ENCODE results near the gene ACOXL. TPM values are rescaled to one million over a fixed set of nuclear protein-coding genes. Genes with fewer than 3 reads are reported as not detected.
A peak's percentile ranks its signal among the peaks of the same experiment; 100 is the strongest.

Gene ACOXL
- total and polyA plus RNA-seq, 10 of the 15 experiments (the other 5 are each of a cell fraction or from before 2014, with no cell fraction given), result 0.05 to 1.3 (median 0.71) TPM

DNA sequence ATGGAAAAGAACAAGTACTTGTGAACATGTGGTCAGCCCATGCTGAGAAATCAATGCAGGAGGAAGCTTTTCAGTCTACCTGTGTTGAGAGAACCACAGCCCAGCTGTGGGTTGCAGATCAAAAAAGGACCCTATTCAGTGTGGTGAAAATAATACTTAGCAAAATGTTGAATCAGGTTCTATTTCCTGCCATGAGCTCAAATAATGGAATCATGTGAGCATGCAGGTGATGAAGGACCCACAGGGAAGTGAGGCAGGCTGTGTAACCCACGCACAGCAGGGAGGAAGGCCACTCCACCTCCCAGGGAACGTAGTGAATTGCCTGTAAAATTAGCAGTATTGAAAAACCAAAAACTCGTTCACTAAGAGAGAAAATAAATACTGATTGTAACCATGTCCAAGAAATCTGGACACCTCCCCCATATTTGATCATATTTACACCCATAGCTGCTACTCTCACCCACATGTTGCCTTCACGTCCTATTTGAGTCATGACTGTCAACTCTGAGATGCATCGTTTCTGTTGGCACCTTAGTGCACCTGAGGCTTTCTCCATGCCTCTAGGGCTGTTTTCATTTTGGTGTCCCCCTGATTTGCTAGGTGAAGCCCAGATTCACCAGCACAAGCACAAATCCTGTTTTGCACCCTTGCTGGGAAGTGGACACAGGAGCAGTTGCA, 367.9 kb downstream of the ACOXL start:
- DNase-seq (ENCODE audit: low read depth, low spot score) (no peak), FAIRE-seq (no peak), ATAC-seq (peak; percentile 70)
- H3K4me1 ChIP-seq (ENCODE audit: control insufficient read depth, insufficient read depth, low read length), result peaks cover 9% of the 10 kb centered on the region
- TF ChIP-seq YBX1 (IDR thresholded peaks at IDR 0.05) (no peak), STAT3 (IDR thresholded peaks at IDR 0.05; ENCODE audit: low read depth, low read length) (no peak), SPI1 (IDR thresholded peaks at IDR 0.05; ENCODE audit: borderline replicate concordance, insufficient read depth, low read depth, low read length) (peak; percentile 10; the same call in 1 of the 2 replicates), HDAC6 (IDR thresholded peaks at IDR 0.05; ENCODE audit: unreplicated experiment) (no peak), SMARCA5 (IDR thresholded peaks at IDR 0.05) (peak; percentile 34; the same call in 1 of the 2 replicates), CBX5 (IDR thresholded peaks at IDR 0.05; ENCODE audit: low read depth) (no peak)
- TF ChIP-seq, protein P1, sequence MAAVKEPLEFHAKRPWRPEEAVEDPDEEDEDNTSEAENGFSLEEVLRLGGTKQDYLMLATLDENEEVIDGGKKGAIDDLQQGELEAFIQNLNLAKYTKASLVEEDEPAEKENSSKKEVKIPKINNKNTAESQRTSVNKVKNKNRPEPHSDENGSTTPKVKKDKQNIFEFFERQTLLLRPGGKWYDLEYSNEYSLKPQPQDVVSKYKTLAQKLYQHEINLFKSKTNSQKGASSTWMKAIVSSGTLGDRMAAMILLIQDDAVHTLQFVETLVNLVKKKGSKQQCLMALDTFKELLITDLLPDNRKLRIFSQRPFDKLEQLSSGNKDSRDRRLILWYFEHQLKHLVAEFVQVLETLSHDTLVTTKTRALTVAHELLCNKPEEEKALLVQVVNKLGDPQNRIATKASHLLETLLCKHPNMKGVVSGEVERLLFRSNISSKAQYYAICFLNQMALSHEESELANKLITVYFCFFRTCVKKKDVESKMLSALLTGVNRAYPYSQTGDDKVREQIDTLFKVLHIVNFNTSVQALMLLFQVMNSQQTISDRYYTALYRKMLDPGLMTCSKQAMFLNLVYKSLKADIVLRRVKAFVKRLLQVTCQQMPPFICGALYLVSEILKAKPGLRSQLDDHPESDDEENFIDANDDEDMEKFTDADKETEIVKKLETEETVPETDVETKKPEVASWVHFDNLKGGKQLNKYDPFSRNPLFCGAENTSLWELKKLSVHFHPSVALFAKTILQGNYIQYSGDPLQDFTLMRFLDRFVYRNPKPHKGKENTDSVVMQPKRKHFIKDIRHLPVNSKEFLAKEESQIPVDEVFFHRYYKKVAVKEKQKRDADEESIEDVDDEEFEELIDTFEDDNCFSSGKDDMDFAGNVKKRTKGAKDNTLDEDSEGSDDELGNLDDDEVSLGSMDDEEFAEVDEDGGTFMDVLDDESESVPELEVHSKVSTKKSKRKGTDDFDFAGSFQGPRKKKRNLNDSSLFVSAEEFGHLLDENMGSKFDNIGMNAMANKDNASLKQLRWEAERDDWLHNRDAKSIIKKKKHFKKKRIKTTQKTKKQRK (IDR thresholded peaks at IDR 0.05; ENCODE audit: low read depth, low read length), result no peak
- TF ChIP-seq, protein P2, sequence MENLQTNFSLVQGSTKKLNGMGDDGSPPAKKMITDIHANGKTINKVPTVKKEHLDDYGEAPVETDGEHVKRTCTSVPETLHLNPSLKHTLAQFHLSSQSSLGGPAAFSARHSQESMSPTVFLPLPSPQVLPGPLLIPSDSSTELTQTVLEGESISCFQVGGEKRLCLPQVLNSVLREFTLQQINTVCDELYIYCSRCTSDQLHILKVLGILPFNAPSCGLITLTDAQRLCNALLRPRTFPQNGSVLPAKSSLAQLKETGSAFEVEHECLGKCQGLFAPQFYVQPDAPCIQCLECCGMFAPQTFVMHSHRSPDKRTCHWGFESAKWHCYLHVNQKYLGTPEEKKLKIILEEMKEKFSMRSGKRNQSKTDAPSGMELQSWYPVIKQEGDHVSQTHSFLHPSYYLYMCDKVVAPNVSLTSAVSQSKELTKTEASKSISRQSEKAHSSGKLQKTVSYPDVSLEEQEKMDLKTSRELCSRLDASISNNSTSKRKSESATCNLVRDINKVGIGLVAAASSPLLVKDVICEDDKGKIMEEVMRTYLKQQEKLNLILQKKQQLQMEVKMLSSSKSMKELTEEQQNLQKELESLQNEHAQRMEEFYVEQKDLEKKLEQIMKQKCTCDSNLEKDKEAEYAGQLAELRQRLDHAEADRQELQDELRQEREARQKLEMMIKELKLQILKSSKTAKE (IDR thresholded peaks at IDR 0.05; ENCODE audit: low read depth, poor library complexity, severe bottlenecking), result no peak
- H3K4me2 ChIP-seq (ENCODE audit: control insufficient read depth, insufficient read depth), result no peak overlapping the region; the same call in 1 of the 2 replicates
- no peaks in the 10 kb centered on the region for H4K20me1 ChIP-seq (ENCODE audit: control insufficient read depth, insufficient read depth)
- H3K27ac ChIP-seq (ENCODE audit: control insufficient read depth, insufficient read depth), result no peak overlapping the region
- in situ Hi-C loops (cut with MboI) (no loop called here), intact Hi-C loops (cut with micrococcal nuclease; ENCODE audit: unreplicated experiment) (loop anchor here (5.0 kb wide), 1 partner anchor 228 kb away; no protein-coding TSS in a partner anchor)
- no peaks in the 10 kb centered on the region for H3K27me3 ChIP-seq (replicated peaks in 1 of 2; ENCODE audit: control insufficient read depth in 2 of 2, insufficient read depth in 2 of 2, low read length in 1 of 2)
- H2AFZ ChIP-seq (ENCODE audit: control insufficient read depth, low read depth, low read length), result no peak overlapping the region
- no peaks in the 10 kb centered on the region for H3K9me3 ChIP-seq (replicated peaks; ENCODE audit: control insufficient read depth, insufficient read depth, low read length)
- ChIA-PET POLR2A (interaction anchor here (0.6 kb wide), 1 partner anchor 103 kb away, joined by 3 read pairs; no protein-coding TSS in a partner anchor), RAD21 (ENCODE audit: unreplicated experiment) (interaction anchor here (0.8 to 1.7 kb wide), 5 partner anchors 43 to 114 kb away, joined by 3 to 5 read pairs (median 3); no protein-coding TSS in a partner anchor), SMC1A (ENCODE audit: uncharacterized antibody, unreplicated experiment) (interaction anchor here (0.9 to 2.1 kb wide), 9 partner anchors 10 to 288 kb away, joined by 3 to 9 read pairs (median 3); no protein-coding TSS in a partner anchor), CTCF (interaction anchor here (0.9 to 1.6 kb wide), 10 partner anchors 10 to 288 kb away, joined by 3 to 6 read pairs (median 4); no protein-coding TSS in a partner anchor)
- H3K9ac ChIP-seq (ENCODE audit: control insufficient read depth, insufficient read depth, low read length), result no peak overlapping the region
- BruUV-seq (replicated peaks), result no TSS peak
- no peaks in the 10 kb centered on the region for H3K36me3 ChIP-seq (ENCODE audit: control insufficient read depth in 2 of 2, insufficient read depth in 2 of 2, low read length in 1 of 2)
- no peak overlapping the region for H3K4me3 ChIP-seq
- H3K79me2 ChIP-seq (ENCODE audit: control insufficient read depth, insufficient read depth, low read length), result no peaks in the 10 kb centered on the region
- 51% methylated on average over 5 of the region's 5 CpGs for WGBS (ENCODE audit: insufficient coverage, insufficient replicate concordance, low lambda C conversion rate, missing lambda C conversion rate)

Data from GM12878 (cell line).